Glutamatergic neuron (in vitro differentiated cells): ENCODE data around the gene DYNC1I2. TPM values are rescaled to one million over a fixed set of nuclear protein-coding genes. Genes with fewer than 3 reads are reported as not detected.

Experiments used
- DNase-seq: peaks from one replicate; pipeline ENCODE4 v3.0.0; 2022
- H3K27ac Mint-ChIP-seq: one replicate; pipeline ENCODE4 v1.8.0; 2020; ENCODE audit warnings: mild to moderate bottlenecking, mixed read lengths, inconsistent platforms; ENCODE audit not compliant: unreplicated experiment
- H3K27me3 Mint-ChIP-seq: one replicate; pipeline ENCODE4 v1.8.0; 2020; ENCODE audit warnings: mild to moderate bottlenecking, moderate library complexity, mixed read lengths, inconsistent platforms; ENCODE audit not compliant: unreplicated experiment
- H3K36me3 Mint-ChIP-seq: one replicate; pipeline ENCODE4 v1.8.0; 2020; ENCODE audit warnings: mild to moderate bottlenecking, mixed read lengths, inconsistent platforms; ENCODE audit not compliant: unreplicated experiment
- H3K4me1 Mint-ChIP-seq: one replicate; pipeline ENCODE4 v1.8.0; 2020; ENCODE audit warnings: mild to moderate bottlenecking, low read depth, mixed read lengths, inconsistent platforms; ENCODE audit not compliant: unreplicated experiment
- H3K4me3 Mint-ChIP-seq: one replicate; pipeline ENCODE4 v1.8.0; 2020; ENCODE audit warnings: mild to moderate bottlenecking, mixed read lengths, inconsistent platforms; ENCODE audit not compliant: unreplicated experiment
- H3K9me3 Mint-ChIP-seq: one replicate; pipeline ENCODE4 v1.8.0; 2020; ENCODE audit warnings: mild to moderate bottlenecking, moderate library complexity, mixed read lengths, inconsistent platforms; ENCODE audit not compliant: unreplicated experiment
- CTCF ChIP-seq: fragments of 200-600 bp; sonication (generic); IDR thresholded peaks from one replicate; pipeline ENCODE4 v1.5.0; 2021; ENCODE audit not compliant: partially characterized antibody, unreplicated experiment
- total RNA-seq: library from RNA; stranded (reverse); fragmentation: NEBNext Ultra II Directional; extraction: Animal tissue kit (Norgen Biotek cat#: 25700); gene quantifications from one replicate; pipeline ENCODE4 v1.2.1, GENCODE V29; 2021; ENCODE audit not compliant: unreplicated experiment

Gene DYNC1I2
- total RNA-seq, 1 donor from 2014 or later, result 363 TPM

- no peaks in the 10 kb centered on the region for H3K36me3 Mint-ChIP-seq
- TF ChIP-seq CTCF, result no peak
- H3K27me3 Mint-ChIP-seq, result no peaks in the 10 kb centered on the region
- H3K9me3 Mint-ChIP-seq, result no peaks in the 10 kb centered on the region
- H3K27ac Mint-ChIP-seq, result no peak overlapping the region
- DNase-seq, result no peak
- peaks cover 3% of the 10 kb centered on the region for H3K4me1 Mint-ChIP-seq
- H3K4me3 Mint-ChIP-seq, result no peak overlapping the region
These were observed 24.1 kb downstream of the DYNC1I2 start for GRCh38 chr2:171711351-171711750.

- no peak for TF ChIP-seq CTCF
- H3K4me3 Mint-ChIP-seq, result no peak overlapping the region
- H3K27ac Mint-ChIP-seq, result no peak overlapping the region
These were observed 24.8 kb downstream of the DYNC1I2 start for GRCh38 chr2:171712051-171712450.

GRCh38 chr2:171718720-171719119 lies 31.5 kb downstream of the DYNC1I2 start:
- H3K4me3 Mint-ChIP-seq, result no peak overlapping the region
- TF ChIP-seq CTCF, result no peak
- H3K36me3 Mint-ChIP-seq, result no peaks in the 10 kb centered on the region
- peaks cover 15% of the 10 kb centered on the region for H3K4me1 Mint-ChIP-seq
- DNase-seq, result no peak
- H3K27ac Mint-ChIP-seq, result no peak overlapping the region
- no peaks in the 10 kb centered on the region for H3K9me3 Mint-ChIP-seq
- no peaks in the 10 kb centered on the region for H3K27me3 Mint-ChIP-seq

More at GRCh38 chr2:171712051-171712450, 24.8 kb downstream of the DYNC1I2 start:
- no peaks in the 10 kb centered on the region for H3K9me3 Mint-ChIP-seq
- H3K27me3 Mint-ChIP-seq, result no peaks in the 10 kb centered on the region
- peaks cover 3% of the 10 kb centered on the region for H3K4me1 Mint-ChIP-seq
- no peak for DNase-seq
- no peaks in the 10 kb centered on the region for H3K36me3 Mint-ChIP-seq

GRCh38 chr2:171719660-171720059 lies 32.4 kb downstream of the DYNC1I2 start:
- TF ChIP-seq CTCF, result no peak

GRCh38 chr2:171723716-171724683 lies 36.7 kb downstream of the DYNC1I2 start:
- no peaks in the 10 kb centered on the region for H3K36me3 Mint-ChIP-seq
- peak overlapping the region; percentile 76 for H3K4me3 Mint-ChIP-seq
- H3K4me1 Mint-ChIP-seq, result peaks cover 42% of the 10 kb centered on the region
- peaks cover 4% of the 10 kb centered on the region for H3K27me3 Mint-ChIP-seq
- TF ChIP-seq CTCF, result no peak
- H3K9me3 Mint-ChIP-seq, result peaks cover 10% of the 10 kb centered on the region
- peak overlapping the region; percentile 97 for H3K27ac Mint-ChIP-seq
- peak; percentile 63 for DNase-seq

More at GRCh38 chr2:171719660-171720059, 32.4 kb downstream of the DYNC1I2 start:
- peaks cover 4% of the 10 kb centered on the region for H3K27me3 Mint-ChIP-seq
- no peak for DNase-seq
- H3K4me3 Mint-ChIP-seq, result no peak overlapping the region
- H3K4me1 Mint-ChIP-seq, result peaks cover 23% of the 10 kb centered on the region
- H3K27ac Mint-ChIP-seq, result no peak overlapping the region
- peaks cover 9% of the 10 kb centered on the region for H3K9me3 Mint-ChIP-seq
- H3K36me3 Mint-ChIP-seq, result no peaks in the 10 kb centered on the region
